ENCODE measurements around the gene CGNL1.

DNA sequence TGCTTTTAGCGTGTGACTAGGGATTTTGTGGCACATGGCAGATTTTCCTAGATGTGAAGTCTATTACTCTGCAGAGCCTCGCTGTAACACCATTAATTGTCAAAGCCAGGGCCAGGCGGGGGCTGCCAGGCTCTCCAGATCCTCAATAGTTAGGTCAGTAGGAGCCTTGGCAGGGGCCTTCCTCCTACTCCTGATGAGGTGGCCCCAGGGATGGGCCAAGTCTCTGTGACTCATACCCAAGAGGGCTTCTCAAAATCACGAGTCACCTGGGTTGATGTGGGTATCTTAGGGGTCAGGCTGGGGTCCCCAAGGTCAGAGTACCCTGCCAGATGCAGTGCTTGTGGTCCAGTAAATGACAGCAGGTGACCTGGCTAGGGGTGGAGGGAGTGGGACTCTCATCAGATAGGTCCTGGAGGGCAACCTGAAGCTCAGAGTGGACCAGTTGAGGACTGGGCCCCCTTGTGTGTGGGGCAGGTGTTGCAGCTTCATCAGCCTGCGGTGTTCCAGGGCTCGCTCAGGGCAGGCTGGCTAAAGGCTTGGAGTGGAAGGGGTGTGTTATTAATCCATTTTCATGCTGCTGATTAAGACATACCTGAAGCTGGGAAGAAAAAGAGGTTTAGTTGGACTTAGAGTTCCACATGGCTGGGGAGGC, 126.9 kb downstream of the CGNL1 start:
- TF ChIP-seq, protein P1, sequence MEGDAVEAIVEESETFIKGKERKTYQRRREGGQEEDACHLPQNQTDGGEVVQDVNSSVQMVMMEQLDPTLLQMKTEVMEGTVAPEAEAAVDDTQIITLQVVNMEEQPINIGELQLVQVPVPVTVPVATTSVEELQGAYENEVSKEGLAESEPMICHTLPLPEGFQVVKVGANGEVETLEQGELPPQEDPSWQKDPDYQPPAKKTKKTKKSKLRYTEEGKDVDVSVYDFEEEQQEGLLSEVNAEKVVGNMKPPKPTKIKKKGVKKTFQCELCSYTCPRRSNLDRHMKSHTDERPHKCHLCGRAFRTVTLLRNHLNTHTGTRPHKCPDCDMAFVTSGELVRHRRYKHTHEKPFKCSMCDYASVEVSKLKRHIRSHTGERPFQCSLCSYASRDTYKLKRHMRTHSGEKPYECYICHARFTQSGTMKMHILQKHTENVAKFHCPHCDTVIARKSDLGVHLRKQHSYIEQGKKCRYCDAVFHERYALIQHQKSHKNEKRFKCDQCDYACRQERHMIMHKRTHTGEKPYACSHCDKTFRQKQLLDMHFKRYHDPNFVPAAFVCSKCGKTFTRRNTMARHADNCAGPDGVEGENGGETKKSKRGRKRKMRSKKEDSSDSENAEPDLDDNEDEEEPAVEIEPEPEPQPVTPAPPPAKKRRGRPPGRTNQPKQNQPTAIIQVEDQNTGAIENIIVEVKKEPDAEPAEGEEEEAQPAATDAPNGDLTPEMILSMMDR (IDR thresholded peaks at IDR 0.05) = peak in 1 of 12 donors; percentile 7
- no peak for TF ChIP-seq POLR2A (IDR thresholded peaks at IDR 0.05)
